Lung (tissue), 12 donors: ENCODE results near the gene CPPED1. TPM values are rescaled to one million over a fixed set of nuclear protein-coding genes. Genes with fewer than 3 reads are reported as not detected.

Experiments
- ATAC-seq: fragments of 200-7000 bp; cut with Tn5 transposase; one replicate; pipeline ENCODE4 v1.9.1; 2020; ENCODE audit warnings: moderate number of reproducible peaks; ENCODE audit not compliant: insufficient read depth, low FRiP score
- DNase-seq, 3 donors: peaks; one replicate each; pipeline ENCODE4 v3.0.0-alpha.2; 2013 to 2017
- H3K27ac ChIP-seq, 2 donors: one replicate each; pipeline ENCODE4 v1.5.1; 2013; ENCODE audit warnings: mild to moderate bottlenecking in 2 of 2, moderate library complexity in 2 of 2, control low read depth in 1 of 2, inconsistent platforms in 1 of 2, low read depth in 1 of 2, low read length in 1 of 2
- H3K27me3 ChIP-seq, 3 donors: one replicate each; pipeline ENCODE4 v1.5.1; 2013; ENCODE audit warnings: low read length in 2 of 3; ENCODE audit not compliant: control insufficient read depth in 3 of 3, insufficient read depth in 3 of 3
- H3K36me3 ChIP-seq, 4 donors: one replicate each; pipeline ENCODE4 v1.5.1; 2013; ENCODE audit warnings: low read length in 4 of 4, mild to moderate bottlenecking in 1 of 4, moderate library complexity in 1 of 4; ENCODE audit not compliant: control insufficient read depth in 4 of 4, insufficient read depth in 4 of 4
- H3K4me1 ChIP-seq, 5 donors: one replicate each; pipeline ENCODE4 v1.5.1; 2013; ENCODE audit warnings: low read length in 5 of 5, mild to moderate bottlenecking in 2 of 5, moderate library complexity in 1 of 5; ENCODE audit not compliant: control insufficient read depth in 5 of 5, insufficient read depth in 5 of 5
- H3K4me3 ChIP-seq: one replicate; pipeline ENCODE4 v1.5.1; 2013; ENCODE audit warnings: mild to moderate bottlenecking, control low read depth, moderate library complexity
- H3K9ac ChIP-seq, 2 donors: one replicate each; pipeline ENCODE4 v1.5.1; 2013; ENCODE audit warnings: low read length in 2 of 2, control low read depth in 1 of 2; ENCODE audit not compliant: insufficient read depth in 1 of 2
- H3K9me3 ChIP-seq, 4 donors: one replicate each; pipeline ENCODE4 v1.5.1; 2013; ENCODE audit warnings: low read length in 3 of 4, mild to moderate bottlenecking in 1 of 4, moderate library complexity in 1 of 4; ENCODE audit not compliant: control insufficient read depth in 4 of 4, insufficient read depth in 3 of 4
- WGBS, 2 donors: extraction: QIAGEN DNeasy Blood & Tissue Kit; methylation state at CpG; one replicate each; pipeline ENCODE4 v1.1.7; 2013; 5-methylcytosine and 5-hydroxymethylcytosine counted together
- polyA plus RNA-seq, 2 donors: library from polyadenylated mRNA; stranded (reverse); fragments of 200-250 nt; gene quantifications; one replicate each; pipeline ENCODE4 v1.2.1, GENCODE V29; 2013
- total RNA-seq, 2 donors: library from RNA; depleted of rRNA in 1 of 2; stranded (reverse); fragments of >200 nt in 1 of 2; gene quantifications; one replicate each; pipeline ENCODE4 v1.2.1, GENCODE V29; 2014 to 2021
- TF ChIP-seq, protein P1 (sequence below): IDR thresholded peaks from 2 replicates; pipeline ENCODE4 v1.5.1; 2012; ENCODE audit warnings: mild to moderate bottlenecking; ENCODE audit errors: control extremely low read depth, extremely low read depth
- donor health status: control.
- donor health status: control.
- donor health status: Bipolar disorder and iron deficiency.
- donor health status: healthy.
- donor health status: DM: yes; HTN: yes; CAD: no.

CPPED1 gene
- total and polyA plus RNA-seq, 4 donors, result 9.8 to 32.5 (median 14.2) TPM

DNA sequence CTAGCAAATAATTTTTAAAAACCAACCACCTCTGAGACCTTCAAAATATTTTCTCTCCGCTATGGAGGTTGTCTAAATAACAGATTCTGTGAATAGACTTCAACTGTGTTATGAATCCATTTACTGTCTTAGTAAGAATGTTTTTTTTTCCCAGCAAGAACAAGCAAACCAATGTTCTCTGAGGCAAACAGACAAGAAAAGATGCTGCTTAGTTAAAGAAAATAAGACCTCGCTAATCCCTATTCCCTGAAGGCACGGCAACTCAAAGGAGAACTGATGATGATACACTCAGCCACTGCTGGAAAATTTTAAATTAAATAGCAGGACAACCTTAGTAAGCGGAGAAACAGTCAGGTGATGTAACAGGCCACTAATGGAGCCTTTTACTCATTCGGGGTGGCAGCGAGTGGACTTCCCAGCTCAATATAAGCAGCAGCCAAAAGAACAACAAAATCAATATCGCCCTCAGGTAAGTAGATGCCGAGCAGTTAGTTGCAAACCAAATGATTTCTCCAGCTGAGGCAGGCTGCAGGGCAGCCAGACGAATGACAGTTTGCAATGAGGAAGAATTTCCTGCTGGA, 81.8 kb downstream of the CPPED1 start:
- no peak for ATAC-seq
- DNase-seq, result no peak
- H3K4me1 ChIP-seq, result peaks cover 0 to 2% (median 0%) of the 10 kb centered on the region in 5 donors
- no peak overlapping the region for H3K4me3 ChIP-seq
- TF ChIP-seq, protein P1, sequence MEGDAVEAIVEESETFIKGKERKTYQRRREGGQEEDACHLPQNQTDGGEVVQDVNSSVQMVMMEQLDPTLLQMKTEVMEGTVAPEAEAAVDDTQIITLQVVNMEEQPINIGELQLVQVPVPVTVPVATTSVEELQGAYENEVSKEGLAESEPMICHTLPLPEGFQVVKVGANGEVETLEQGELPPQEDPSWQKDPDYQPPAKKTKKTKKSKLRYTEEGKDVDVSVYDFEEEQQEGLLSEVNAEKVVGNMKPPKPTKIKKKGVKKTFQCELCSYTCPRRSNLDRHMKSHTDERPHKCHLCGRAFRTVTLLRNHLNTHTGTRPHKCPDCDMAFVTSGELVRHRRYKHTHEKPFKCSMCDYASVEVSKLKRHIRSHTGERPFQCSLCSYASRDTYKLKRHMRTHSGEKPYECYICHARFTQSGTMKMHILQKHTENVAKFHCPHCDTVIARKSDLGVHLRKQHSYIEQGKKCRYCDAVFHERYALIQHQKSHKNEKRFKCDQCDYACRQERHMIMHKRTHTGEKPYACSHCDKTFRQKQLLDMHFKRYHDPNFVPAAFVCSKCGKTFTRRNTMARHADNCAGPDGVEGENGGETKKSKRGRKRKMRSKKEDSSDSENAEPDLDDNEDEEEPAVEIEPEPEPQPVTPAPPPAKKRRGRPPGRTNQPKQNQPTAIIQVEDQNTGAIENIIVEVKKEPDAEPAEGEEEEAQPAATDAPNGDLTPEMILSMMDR, result no peak
- no peak overlapping the region for H3K27ac ChIP-seq
- H3K9me3 ChIP-seq, result peaks cover 0 to 6% (median 0%) of the 10 kb centered on the region in 4 donors
- no peaks in the 10 kb centered on the region for H3K36me3 ChIP-seq
- no peak overlapping the region for H3K9ac ChIP-seq
- WGBS, 2 donors, result 92 to 94% methylated on average over 9 of the region's 9 CpGs
- H3K27me3 ChIP-seq, result no peaks in the 10 kb centered on the region

DNA sequence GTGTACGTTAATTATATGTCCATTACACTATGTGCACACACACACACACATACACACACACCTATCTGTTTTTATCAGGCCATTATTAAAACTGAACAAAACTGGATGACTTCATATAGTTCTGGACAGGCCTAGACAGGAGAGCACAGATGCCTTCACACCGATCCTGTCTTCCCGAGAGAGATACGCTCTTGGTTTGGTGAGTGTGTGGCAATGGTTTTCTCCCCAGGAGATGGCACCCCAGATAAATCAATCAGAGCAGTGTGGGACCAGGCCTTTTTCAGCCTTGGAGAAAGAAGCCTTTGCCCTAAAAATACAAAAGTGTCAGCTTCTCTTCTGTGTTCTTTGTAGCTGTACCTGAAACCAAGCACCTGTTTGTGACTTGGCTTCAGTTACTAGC, 83.7 kb downstream of the CPPED1 start:
- WGBS, 2 donors, result 95 to 100% methylated on average over 4 of the region's 4 CpGs

DNA sequence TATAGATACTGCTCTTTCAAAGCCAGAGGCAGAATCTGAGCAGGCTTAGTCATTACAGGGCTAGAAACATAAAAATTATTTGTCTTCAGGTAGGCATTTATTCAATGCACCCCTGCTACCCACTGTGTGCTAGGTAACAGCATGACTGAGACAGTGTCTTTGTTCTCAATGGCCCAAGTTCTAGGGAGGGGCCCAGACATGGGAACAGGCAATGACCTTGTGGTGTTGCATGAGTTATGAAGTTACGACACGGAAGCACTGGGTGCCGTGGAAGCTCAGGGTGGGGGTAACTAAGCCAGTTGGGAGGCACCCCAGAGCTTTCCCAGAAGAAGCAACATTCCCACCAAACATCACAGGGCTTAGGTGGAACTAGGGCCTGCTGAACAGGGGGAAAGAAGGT, 87.0 kb downstream of the CPPED1 start:
- ATAC-seq (no peak), DNase-seq (no peak)
- Histone ChIP-seq H3K9ac (no peak overlapping the region), H3K27ac (no peak overlapping the region), H3K36me3 (no peaks in the 10 kb centered on the region), H3K27me3 (no peaks in the 10 kb centered on the region), H3K4me3 (no peak overlapping the region), H3K9me3 (peaks cover 0 to 2% (median 0%) of the 10 kb centered on the region in 4 donors), H3K4me1 (no peaks in the 10 kb centered on the region)
- WGBS, 2 donors, result 68 to 80% methylated on average over 3 of the region's 3 CpGs
- TF ChIP-seq, protein P1, result no peak

More for the DNA sequence above, 83.7 kb downstream of the CPPED1 start:
- Histone ChIP-seq H3K4me1 (peaks cover 0 to 2% (median 0%) of the 10 kb centered on the region in 5 donors), H3K36me3 (no peaks in the 10 kb centered on the region), H3K27ac (no peak overlapping the region), H3K27me3 (no peaks in the 10 kb centered on the region), H3K9ac (no peak overlapping the region), H3K9me3 (peaks cover 0 to 6% (median 0%) of the 10 kb centered on the region in 4 donors), H3K4me3 (no peak overlapping the region)
- TF ChIP-seq, protein P1, result no peak
- ATAC-seq (no peak), DNase-seq (no peak)

DNA sequence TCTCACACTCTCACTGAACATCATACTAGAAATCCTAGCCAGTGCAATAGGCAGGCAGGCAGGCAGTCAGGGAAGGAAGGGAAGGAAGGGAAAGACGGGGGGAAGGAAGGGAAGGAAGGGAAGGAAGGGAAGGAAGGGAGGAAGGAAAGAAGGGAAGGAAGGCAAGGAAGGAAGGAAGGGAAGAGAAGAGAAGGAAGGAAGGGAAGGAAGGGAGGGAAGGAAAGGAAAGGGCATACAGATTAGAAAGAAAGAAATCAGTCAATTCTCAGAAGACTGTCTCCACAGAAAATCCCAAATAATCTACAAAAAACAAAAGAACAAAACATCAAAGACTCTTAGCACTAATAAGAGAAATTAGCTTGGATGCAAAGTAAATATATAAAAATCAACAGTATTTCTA, 93.9 kb downstream of the CPPED1 start:
- peaks cover 0 to 2% (median 0%) of the 10 kb centered on the region in 4 donors for H3K9me3 ChIP-seq
- H3K27me3 ChIP-seq, result no peaks in the 10 kb centered on the region
- H3K4me3 ChIP-seq, result no peak overlapping the region
- no peak overlapping the region for H3K9ac ChIP-seq
- 43 to 54% methylated on average over 1 of the region's 1 CpG for WGBS, 2 donors
- H3K36me3 ChIP-seq, result peaks cover 0 to 3% (median 0%) of the 10 kb centered on the region in 4 donors
- ATAC-seq, result no peak
- H3K27ac ChIP-seq, result no peak overlapping the region
- TF ChIP-seq, protein P1, result no peak
- DNase-seq, result no peak
- H3K4me1 ChIP-seq, result no peaks in the 10 kb centered on the region
